ENCODE measurements around the gene NOS1AP.

DNA sequence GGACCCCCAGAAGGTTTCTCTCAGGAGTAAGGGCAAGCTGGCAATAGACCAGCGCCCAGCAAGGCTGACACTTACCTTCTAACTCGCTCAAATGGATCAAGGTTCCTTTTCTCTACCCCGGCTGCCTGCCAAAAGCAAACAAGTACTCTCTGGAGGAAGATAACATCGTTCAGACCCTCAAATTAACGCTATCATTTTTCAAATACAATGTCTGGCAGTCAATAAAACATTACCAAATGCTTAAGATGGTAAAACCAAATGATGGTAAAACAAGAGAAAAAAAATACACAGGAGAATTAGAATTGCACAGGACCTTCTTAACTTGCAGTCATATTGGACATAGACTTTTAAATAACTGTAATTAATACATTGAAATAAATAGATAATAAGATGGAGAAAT is 159.1 kb downstream of the NOS1AP start:
- TF ChIP-seq, protein P1, sequence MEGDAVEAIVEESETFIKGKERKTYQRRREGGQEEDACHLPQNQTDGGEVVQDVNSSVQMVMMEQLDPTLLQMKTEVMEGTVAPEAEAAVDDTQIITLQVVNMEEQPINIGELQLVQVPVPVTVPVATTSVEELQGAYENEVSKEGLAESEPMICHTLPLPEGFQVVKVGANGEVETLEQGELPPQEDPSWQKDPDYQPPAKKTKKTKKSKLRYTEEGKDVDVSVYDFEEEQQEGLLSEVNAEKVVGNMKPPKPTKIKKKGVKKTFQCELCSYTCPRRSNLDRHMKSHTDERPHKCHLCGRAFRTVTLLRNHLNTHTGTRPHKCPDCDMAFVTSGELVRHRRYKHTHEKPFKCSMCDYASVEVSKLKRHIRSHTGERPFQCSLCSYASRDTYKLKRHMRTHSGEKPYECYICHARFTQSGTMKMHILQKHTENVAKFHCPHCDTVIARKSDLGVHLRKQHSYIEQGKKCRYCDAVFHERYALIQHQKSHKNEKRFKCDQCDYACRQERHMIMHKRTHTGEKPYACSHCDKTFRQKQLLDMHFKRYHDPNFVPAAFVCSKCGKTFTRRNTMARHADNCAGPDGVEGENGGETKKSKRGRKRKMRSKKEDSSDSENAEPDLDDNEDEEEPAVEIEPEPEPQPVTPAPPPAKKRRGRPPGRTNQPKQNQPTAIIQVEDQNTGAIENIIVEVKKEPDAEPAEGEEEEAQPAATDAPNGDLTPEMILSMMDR (conservative IDR thresholded peaks at IDR 0.05) = no peak
- no peak for TF ChIP-seq ZFX (IDR thresholded peaks at IDR 0.05)

Measured in C4-2B (cell line).